ENCODE data around the gene DPH7. TPM values are rescaled to one million over a fixed set of nuclear protein-coding genes. Genes with fewer than 3 reads are reported as not detected.
"Not testable (repeated sequence)": the region's sequence is repeated elsewhere in the genome, so short reads cannot be mapped to it uniquely, and the experiment has no call there.

The DPH7 gene
- total RNA-seq, 4 donors from 2014 or later: 14.4 to 40.5 (median 29.1) TPM

GRCh38 chr9:137605121-137606004 lies 26.6 kb upstream of the DPH7 start, which contains the start of gene ARRDC1:
Gene ARRDC1 (plus strand): TSS chr9:137605686. CDS start chr9:137605718, 32 bp downstream.
- DNase-seq (ENCODE audit: low spot score): peak; percentile 72
- no peak for TF ChIP-seq CTCF (IDR thresholded peaks at IDR 0.05)
- ATAC-seq (ENCODE audit: low FRiP score): peak; percentile 85

- no peak for TF ChIP-seq CTCF (IDR thresholded peaks at IDR 0.05)
- ATAC-seq (ENCODE audit: low FRiP score): no peak
- no peak for DNase-seq (ENCODE audit: low spot score)
Measured at GRCh38 chr9:137604345-137605086, 25.8 kb upstream of the DPH7 start.

- no peak for TF ChIP-seq CTCF (IDR thresholded peaks at IDR 0.05)
- ATAC-seq (ENCODE audit: low FRiP score) (no peak), DNase-seq (ENCODE audit: low spot score) (no peak)
Measured at GRCh38 chr9:137603879-137604278, 25.2 kb upstream of the DPH7 start.

GRCh38 chr9:137602661-137603060 lies 23.9 kb upstream of the DPH7 start:
- ATAC-seq (ENCODE audit: low FRiP score) (no peak), DNase-seq (ENCODE audit: low spot score) (no peak)
- TF ChIP-seq CTCF (IDR thresholded peaks at IDR 0.05): no peak

GRCh38 chr9:137598943-137599342 lies 20.2 kb upstream of the DPH7 start:
- DNase-seq (ENCODE audit: low spot score) (no peak), ATAC-seq (ENCODE audit: low FRiP score) (no peak)
- no peak for TF ChIP-seq CTCF (IDR thresholded peaks at IDR 0.05)

- not testable (repeated sequence) for DNase-seq (ENCODE audit: low spot score); ATAC-seq (ENCODE audit: low FRiP score)
Measured at GRCh38 chr9:137596577-137596976, 17.9 kb upstream of the DPH7 start.

- DNase-seq (ENCODE audit: low spot score): no peak
- no peak for ATAC-seq (ENCODE audit: low FRiP score)
- TF ChIP-seq CTCF (IDR thresholded peaks at IDR 0.05): no peak
Measured at GRCh38 chr9:137593176-137593575, 14.5 kb upstream of the DPH7 start.
